ENCODE results near the gene PRSS12. TPM values are rescaled to one million over a fixed set of nuclear protein-coding genes. Genes with fewer than 3 reads are reported as not detected.
"Not testable (repeated sequence)": the region's sequence is repeated elsewhere in the genome, so short reads cannot be mapped to it uniquely, and the experiment has no call there.

The PRSS12 gene
- total RNA-seq, 1 experiment from 2014 or later = 13.8 TPM

GRCh38 chr4:118400356-118400755, 47.6 kb upstream of the PRSS12 start:
- H3K9ac ChIP-seq (ENCODE audit: low read length) = no peak overlapping the region
- ChIA-PET RAD21 (ENCODE audit: low non-redundant PET in 1 of 2, low total read pairs in 2 of 2, uncharacterized antibody in 2 of 2, unreplicated experiment in 2 of 2) (no interaction called here), CTCF (no interaction called here), POLR2A (no interaction called here)
- H2AFZ ChIP-seq (ENCODE audit: low read depth, low read length, poor library complexity, severe bottlenecking) = no peak overlapping the region
- ATAC-seq = no peak
- H3K27ac ChIP-seq (ENCODE audit: low read depth, low read length) = no peak overlapping the region
- no peaks in the 10 kb centered on the region for H3K9me3 ChIP-seq (ENCODE audit: control insufficient read depth in 1 of 2, insufficient read depth in 1 of 2, low read depth in 1 of 2, low read length in 2 of 2)
- no peak overlapping the region for H3K4me3 ChIP-seq (replicated peaks in 1 of 2; ENCODE audit: low read depth in 1 of 2, low read length in 2 of 2)
- H4K20me1 ChIP-seq (ENCODE audit: insufficient read depth) = no peaks in the 10 kb centered on the region
- no peak for DNase-seq (ENCODE audit: low read depth, low spot score)
- H3K27me3 ChIP-seq (ENCODE audit: insufficient read depth, low read length) = no peaks in the 10 kb centered on the region
- H3K4me2 ChIP-seq (ENCODE audit: low read length) = no peak overlapping the region
- H3K4me1 ChIP-seq (ENCODE audit: control insufficient read depth in 1 of 2, insufficient read depth in 2 of 2, low read length in 2 of 2) = no peaks in the 10 kb centered on the region
- intact Hi-C loops (cut with micrococcal nuclease) = no loop called here
- no peaks in the 10 kb centered on the region for H3K9me2 ChIP-seq (ENCODE audit: insufficient read depth)
- no peaks in the 10 kb centered on the region for H3K36me3 ChIP-seq (ENCODE audit: control insufficient read depth in 1 of 2, insufficient read depth in 2 of 2, low read length in 2 of 2)
- no peaks in the 10 kb centered on the region for H3K79me2 ChIP-seq (ENCODE audit: insufficient read depth, low read length)
- BruUV-seq (replicated peaks) = no TSS peak
- TF ChIP-seq CEBPB (IDR thresholded peaks at IDR 0.05; ENCODE audit: low read depth) = no peak
- TF ChIP-seq FOSL1 (IDR thresholded peaks at IDR 0.05; ENCODE audit: low read depth) = no peak
- TF ChIP-seq YY1 (IDR thresholded peaks at IDR 0.05; ENCODE audit: extremely low read depth, insufficient replicate concordance, low read depth, low read length) = no peak
- TF ChIP-seq EZH2 (IDR thresholded peaks at IDR 0.05) = no peak
- TF ChIP-seq POLR2A (IDR thresholded peaks at IDR 0.05; ENCODE audit: borderline replicate concordance, extremely low read depth, insufficient read depth, insufficient read length) = no peak
- no peak for TF ChIP-seq CBX3 (IDR thresholded peaks at IDR 0.05; ENCODE audit: low read depth)
- no peak for TF ChIP-seq MAX (IDR thresholded peaks at IDR 0.05)
- no peak for TF ChIP-seq EGR1 (IDR thresholded peaks at IDR 0.05; ENCODE audit: low read depth)
- no peak for TF ChIP-seq SP1 (IDR thresholded peaks at IDR 0.05; ENCODE audit: low read depth)
- no peak for TF ChIP-seq ZFX (IDR thresholded peaks at IDR 0.05)
- no peak for TF ChIP-seq POLR2AphosphoS5 (IDR thresholded peaks at IDR 0.05; ENCODE audit: low read depth, low read length)
- TF ChIP-seq ATF3 (IDR thresholded peaks at IDR 0.05) = no peak
- no peak for TF ChIP-seq ZNF274 (IDR thresholded peaks at IDR 0.05; ENCODE audit: low read depth, low read length)
- TF ChIP-seq, protein P1, sequence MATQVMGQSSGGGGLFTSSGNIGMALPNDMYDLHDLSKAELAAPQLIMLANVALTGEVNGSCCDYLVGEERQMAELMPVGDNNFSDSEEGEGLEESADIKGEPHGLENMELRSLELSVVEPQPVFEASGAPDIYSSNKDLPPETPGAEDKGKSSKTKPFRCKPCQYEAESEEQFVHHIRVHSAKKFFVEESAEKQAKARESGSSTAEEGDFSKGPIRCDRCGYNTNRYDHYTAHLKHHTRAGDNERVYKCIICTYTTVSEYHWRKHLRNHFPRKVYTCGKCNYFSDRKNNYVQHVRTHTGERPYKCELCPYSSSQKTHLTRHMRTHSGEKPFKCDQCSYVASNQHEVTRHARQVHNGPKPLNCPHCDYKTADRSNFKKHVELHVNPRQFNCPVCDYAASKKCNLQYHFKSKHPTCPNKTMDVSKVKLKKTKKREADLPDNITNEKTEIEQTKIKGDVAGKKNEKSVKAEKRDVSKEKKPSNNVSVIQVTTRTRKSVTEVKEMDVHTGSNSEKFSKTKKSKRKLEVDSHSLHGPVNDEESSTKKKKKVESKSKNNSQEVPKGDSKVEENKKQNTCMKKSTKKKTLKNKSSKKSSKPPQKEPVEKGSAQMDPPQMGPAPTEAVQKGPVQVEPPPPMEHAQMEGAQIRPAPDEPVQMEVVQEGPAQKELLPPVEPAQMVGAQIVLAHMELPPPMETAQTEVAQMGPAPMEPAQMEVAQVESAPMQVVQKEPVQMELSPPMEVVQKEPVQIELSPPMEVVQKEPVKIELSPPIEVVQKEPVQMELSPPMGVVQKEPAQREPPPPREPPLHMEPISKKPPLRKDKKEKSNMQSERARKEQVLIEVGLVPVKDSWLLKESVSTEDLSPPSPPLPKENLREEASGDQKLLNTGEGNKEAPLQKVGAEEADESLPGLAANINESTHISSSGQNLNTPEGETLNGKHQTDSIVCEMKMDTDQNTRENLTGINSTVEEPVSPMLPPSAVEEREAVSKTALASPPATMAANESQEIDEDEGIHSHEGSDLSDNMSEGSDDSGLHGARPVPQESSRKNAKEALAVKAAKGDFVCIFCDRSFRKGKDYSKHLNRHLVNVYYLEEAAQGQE (IDR thresholded peaks at IDR 0.05; ENCODE audit: low read depth) = no peak
- no peak for TF ChIP-seq CTCF (IDR thresholded peaks at IDR 0.05 in 2 of 3, conservative IDR thresholded peaks at IDR 0.05 in 1 of 3; ENCODE audit: borderline replicate concordance in 1 of 3, insufficient read depth in 1 of 3, low read depth in 2 of 3, low read length in 2 of 3)
- no peak for TF ChIP-seq TCF7L2 (IDR thresholded peaks at IDR 0.05; ENCODE audit: borderline replicate concordance, extremely low read depth, insufficient read depth, insufficient read length)

DNA sequence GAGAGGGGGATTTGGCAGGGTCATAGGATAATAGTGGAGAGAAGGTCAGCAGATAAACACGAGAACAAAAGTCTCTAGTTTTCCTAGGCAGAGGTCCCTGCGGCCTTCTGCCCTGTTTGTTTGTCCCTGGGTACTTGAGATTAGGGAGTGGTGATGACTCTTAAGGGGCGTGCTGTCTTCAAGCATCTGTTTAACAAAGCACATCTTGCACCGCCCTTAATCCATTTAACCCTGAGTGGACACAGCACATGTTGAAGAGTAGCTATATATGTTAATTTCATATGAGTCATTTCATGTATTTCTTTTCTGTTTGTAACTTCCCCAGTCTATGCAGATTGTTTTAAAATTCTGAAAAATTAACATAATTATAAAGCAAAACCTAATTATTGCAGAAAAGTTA, 47.1 kb upstream of the PRSS12 start:
- H3K27ac ChIP-seq (ENCODE audit: low read depth, low read length); H4K20me1 ChIP-seq (ENCODE audit: insufficient read depth); H3K4me1 ChIP-seq (ENCODE audit: control insufficient read depth in 1 of 2, insufficient read depth in 2 of 2, low read length in 2 of 2); ATAC-seq; CTCF ChIA-PET; H3K36me3 ChIP-seq (ENCODE audit: control insufficient read depth in 1 of 2, insufficient read depth in 2 of 2, low read length in 2 of 2); H3K9me3 ChIP-seq (ENCODE audit: control insufficient read depth in 1 of 2, insufficient read depth in 1 of 2, low read depth in 1 of 2, low read length in 2 of 2); H2AFZ ChIP-seq (ENCODE audit: low read depth, low read length, poor library complexity, severe bottlenecking); H3K4me3 ChIP-seq (replicated peaks in 1 of 2; ENCODE audit: low read depth in 1 of 2, low read length in 2 of 2); H3K9ac ChIP-seq (ENCODE audit: low read length); H3K27me3 ChIP-seq (ENCODE audit: insufficient read depth, low read length); H3K9me2 ChIP-seq (ENCODE audit: insufficient read depth); H3K4me2 ChIP-seq (ENCODE audit: low read length); H3K79me2 ChIP-seq (ENCODE audit: insufficient read depth, low read length); BruUV-seq (replicated peaks); DNase-seq (ENCODE audit: low read depth, low spot score); POLR2A ChIA-PET; RAD21 ChIA-PET (ENCODE audit: low non-redundant PET in 1 of 2, low total read pairs in 2 of 2, uncharacterized antibody in 2 of 2, unreplicated experiment in 2 of 2); intact Hi-C loops (cut with micrococcal nuclease): not testable (repeated sequence)
